Smooth muscle cell (in vitro differentiated cells): ENCODE results near the gene STPG4. TPM values are rescaled to one million over a fixed set of nuclear protein-coding genes. Genes with fewer than 3 reads are reported as not detected.

ENCODE experiments used
- DNase-seq: peaks from one replicate; lab custom pipeline; 2025; ENCODE audit not compliant: unreplicated experiment; lab: John Stamatoyannopoulos, UW
- H2AFZ ChIP-seq: fragments of 200-600 bp; sonication (generic); 2 replicates; pipeline ENCODE4 v1.6.0; 2016; ENCODE audit warnings: antibody characterized with exemption, low read depth, mild to moderate bottlenecking
- H3F3A ChIP-seq: fragments of 200-600 bp; sonication (generic); 2 replicates; pipeline ENCODE4 v1.6.0; 2017; ENCODE audit warnings: antibody characterized with exemption, low read depth
- H3K27ac ChIP-seq: fragments of 200-600 bp; sonication (generic); 2 replicates; pipeline ENCODE4 v1.5.1; 2016; ENCODE audit warnings: low read depth, mild to moderate bottlenecking
- H3K27me3 ChIP-seq: fragments of 200-600 bp; sonication (generic); 2 replicates; pipeline ENCODE4 v1.6.1; 2016; ENCODE audit warnings: low read depth, mild to moderate bottlenecking
- H3K36me3 ChIP-seq: fragments of 200-600 bp; sonication (generic); 2 replicates; pipeline ENCODE4 v1.5.1; 2016; ENCODE audit warnings: low read depth
- H3K4me1 ChIP-seq: fragments of 200-600 bp; sonication (generic); 2 replicates; pipeline ENCODE4 v1.5.1; 2016; ENCODE audit warnings: low read depth
- H3K4me2 ChIP-seq: fragments of 200-600 bp; sonication (generic); 2 replicates; pipeline ENCODE4 v1.6.0; 2016; ENCODE audit warnings: mild to moderate bottlenecking
- H3K4me3 ChIP-seq: fragments of 200-600 bp; sonication (generic); 2 replicates; pipeline ENCODE4 v1.5.1; 2016; ENCODE audit warnings: mild to moderate bottlenecking
- H3K79me2 ChIP-seq: fragments of 200-600 bp; sonication (generic); 2 replicates; pipeline ENCODE4 v1.6.0; 2016; ENCODE audit warnings: low read depth, mild to moderate bottlenecking
- H3K9ac ChIP-seq: fragments of 200-600 bp; sonication (generic); 2 replicates; pipeline ENCODE4 v1.6.0; 2016; ENCODE audit warnings: low read depth
- H3K9me3 ChIP-seq: fragments of 200-600 bp; sonication (generic); replicated peaks from 2 replicates; pipeline ENCODE4 v1.5.1; 2016; ENCODE audit warnings: low read depth
- H4K20me1 ChIP-seq: fragments of 200-600 bp; sonication (generic); 2 replicates; pipeline ENCODE4 v1.6.0; 2016; ENCODE audit warnings: low read depth
- WGBS: methylation state at CpG from one replicate; pipeline ENCODE4 v1.1.7; 2016; ENCODE audit warnings: low lambda C conversion rate; 5-methylcytosine and 5-hydroxymethylcytosine counted together
- polyA plus RNA-seq: library from polyadenylated mRNA; unstranded; fragments of >200 nt; fragmentation: Nextera tagmentation; extraction: Ambion mirVana; gene quantifications from 2 replicates; pipeline ENCODE4 v1.2.1, GENCODE V29; 2016
- total RNA-seq: library from RNA; depleted of rRNA; stranded (reverse); fragments of >200 nt; gene quantifications from 2 replicates; pipeline ENCODE4 v1.2.3, GENCODE V29; 2014
- TF ChIP-seq, protein P1 (sequence below): fragments of 200-600 bp; sonication (generic); IDR thresholded peaks from 2 replicates; pipeline ENCODE4 v1.5.1; 2017; ENCODE audit warnings: borderline replicate concordance, mild to moderate bottlenecking, antibody characterized with exemption; ENCODE audit not compliant: insufficient read depth, poor library complexity, severe bottlenecking

Gene STPG4
- total and polyA plus RNA-seq, 2 experiments from 2014 or later, result 0.54 TPM; not detected in 1

DNA sequence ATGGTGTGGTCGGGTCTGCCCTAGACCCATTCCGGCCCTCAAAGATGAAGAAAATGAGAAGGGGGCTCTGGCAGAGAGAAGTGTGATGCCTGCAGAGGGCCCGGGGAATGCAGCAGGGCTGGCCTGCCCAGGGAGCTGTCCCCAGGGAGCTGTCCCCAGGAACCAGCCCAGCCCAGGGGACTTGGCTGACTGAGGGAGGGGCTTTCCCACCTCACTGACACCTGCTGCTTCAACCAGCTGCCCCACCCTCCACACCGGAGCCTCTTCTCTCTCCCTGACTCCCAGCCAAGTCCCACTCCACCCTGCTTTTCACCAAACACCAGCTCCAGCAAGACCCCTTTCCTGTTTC, 111.2 kb downstream of the STPG4 start:
- no peaks in the 10 kb centered on the region for H4K20me1 ChIP-seq

DNA sequence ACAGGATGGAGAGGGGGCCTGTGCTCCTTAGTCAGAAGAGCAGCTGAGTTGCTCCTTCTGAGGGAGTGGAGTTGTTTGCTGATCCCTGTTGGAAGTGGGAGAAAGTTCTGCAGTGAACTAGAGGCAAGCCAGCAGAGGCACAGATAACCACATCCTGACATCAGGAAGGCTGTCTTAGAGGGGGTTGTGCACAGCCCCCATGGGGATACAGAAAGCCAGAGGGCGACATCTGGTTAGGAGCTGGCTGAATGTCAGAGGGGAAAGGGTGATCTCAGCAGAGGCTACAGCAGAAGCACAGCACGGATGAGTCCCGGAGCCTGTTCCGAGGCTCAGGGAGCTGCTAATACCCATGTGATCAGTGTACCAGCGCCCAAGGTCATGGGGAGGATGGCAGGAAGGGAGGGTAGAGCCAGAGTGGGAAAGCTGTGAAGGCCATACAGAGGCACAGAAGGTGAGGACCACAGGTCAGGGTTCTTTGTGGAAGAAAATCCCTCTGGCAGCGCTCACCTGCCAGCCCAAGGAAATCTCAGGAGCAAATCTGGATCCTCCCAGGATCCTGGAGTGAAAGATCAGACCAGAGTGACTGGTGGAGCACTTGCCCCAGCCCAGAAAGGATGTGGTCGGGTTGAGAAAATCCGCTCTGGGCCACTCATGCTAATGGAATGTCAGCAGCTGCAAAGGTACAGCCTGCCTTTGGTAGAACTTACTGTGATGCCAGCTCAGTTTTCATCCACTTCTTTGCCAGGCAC, 111.8 kb downstream of the STPG4 start:
- DNase-seq, result no peak
- H3K9me3 ChIP-seq, result no peaks in the 10 kb centered on the region
- H3K4me1 ChIP-seq, result peaks cover 15% of the 10 kb centered on the region
- H3K4me2 ChIP-seq, result peak overlapping the region; percentile 70
- H3K9ac ChIP-seq, result peak overlapping the region; percentile 49
- H3F3A ChIP-seq, result peaks cover 4% of the 10 kb centered on the region
- no peaks in the 10 kb centered on the region for H4K20me1 ChIP-seq
- no peaks in the 10 kb centered on the region for H3K79me2 ChIP-seq
- H2AFZ ChIP-seq, result no peak overlapping the region
- no peaks in the 10 kb centered on the region for H3K36me3 ChIP-seq
- no peaks in the 10 kb centered on the region for H3K27me3 ChIP-seq
- WGBS, result 13% methylated on average over 8 of the region's 8 CpGs
- TF ChIP-seq, protein P1, sequence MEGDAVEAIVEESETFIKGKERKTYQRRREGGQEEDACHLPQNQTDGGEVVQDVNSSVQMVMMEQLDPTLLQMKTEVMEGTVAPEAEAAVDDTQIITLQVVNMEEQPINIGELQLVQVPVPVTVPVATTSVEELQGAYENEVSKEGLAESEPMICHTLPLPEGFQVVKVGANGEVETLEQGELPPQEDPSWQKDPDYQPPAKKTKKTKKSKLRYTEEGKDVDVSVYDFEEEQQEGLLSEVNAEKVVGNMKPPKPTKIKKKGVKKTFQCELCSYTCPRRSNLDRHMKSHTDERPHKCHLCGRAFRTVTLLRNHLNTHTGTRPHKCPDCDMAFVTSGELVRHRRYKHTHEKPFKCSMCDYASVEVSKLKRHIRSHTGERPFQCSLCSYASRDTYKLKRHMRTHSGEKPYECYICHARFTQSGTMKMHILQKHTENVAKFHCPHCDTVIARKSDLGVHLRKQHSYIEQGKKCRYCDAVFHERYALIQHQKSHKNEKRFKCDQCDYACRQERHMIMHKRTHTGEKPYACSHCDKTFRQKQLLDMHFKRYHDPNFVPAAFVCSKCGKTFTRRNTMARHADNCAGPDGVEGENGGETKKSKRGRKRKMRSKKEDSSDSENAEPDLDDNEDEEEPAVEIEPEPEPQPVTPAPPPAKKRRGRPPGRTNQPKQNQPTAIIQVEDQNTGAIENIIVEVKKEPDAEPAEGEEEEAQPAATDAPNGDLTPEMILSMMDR, result no peak
- no peak overlapping the region for H3K4me3 ChIP-seq
- H3K27ac ChIP-seq, result peak overlapping the region; percentile 85

More for the DNA sequence above, 111.2 kb downstream of the STPG4 start:
- Histone ChIP-seq H3K27ac (peak overlapping the region; percentile 85), H3K4me2 (peak overlapping the region; percentile 70), H3K9ac (no peak overlapping the region), H3F3A (peaks cover 4% of the 10 kb centered on the region), H3K27me3 (no peaks in the 10 kb centered on the region), H3K79me2 (no peaks in the 10 kb centered on the region), H2AFZ (no peak overlapping the region), H3K36me3 (no peaks in the 10 kb centered on the region), H3K4me3 (no peak overlapping the region), H3K9me3 (no peaks in the 10 kb centered on the region), H3K4me1 (peaks cover 15% of the 10 kb centered on the region)
- 64% methylated on average over 4 of the region's 4 CpGs for WGBS
- no peak for DNase-seq
- TF ChIP-seq, protein P1, result no peak

DNA sequence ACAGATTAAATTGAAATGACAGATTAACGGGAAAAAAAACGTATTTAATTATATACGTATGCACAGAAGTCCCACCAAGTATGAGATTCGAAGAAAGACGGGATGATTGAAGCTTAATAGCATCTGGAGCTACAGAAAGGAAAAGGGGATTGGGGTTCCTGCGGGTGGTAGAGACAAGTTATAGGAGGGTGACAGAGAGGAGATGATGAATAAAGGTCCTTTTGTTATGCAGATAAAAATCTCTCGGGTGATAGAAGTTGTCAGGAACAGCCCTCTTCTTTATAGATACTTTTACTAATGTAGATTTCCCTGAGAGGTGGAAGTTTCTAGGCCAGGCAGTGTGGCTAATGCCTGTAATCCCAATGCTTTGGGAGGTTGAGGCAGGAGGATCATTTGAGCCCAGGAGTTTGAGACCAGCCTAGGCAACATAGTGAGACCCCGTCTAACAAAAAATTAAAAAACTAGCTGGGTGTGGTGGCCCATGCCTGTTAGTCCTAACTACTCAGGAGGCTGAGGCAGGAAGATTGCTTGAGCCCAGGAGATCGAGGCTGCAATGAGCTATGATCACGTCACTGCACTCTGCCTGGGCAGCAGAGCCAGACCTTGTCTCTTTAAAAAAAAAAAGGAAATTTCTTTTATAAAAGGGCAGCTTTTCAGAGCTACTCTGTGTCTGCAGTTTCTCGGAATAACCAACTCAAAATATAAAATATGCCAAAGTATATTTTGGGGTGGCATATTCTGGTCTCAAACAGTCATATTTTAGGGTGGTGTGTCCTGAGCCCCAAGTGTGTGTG, 113.0 kb downstream of the STPG4 start:
- TF ChIP-seq, protein P1, result no peak
- peak overlapping the region; percentile 70 for H3K4me2 ChIP-seq
- H3K9ac ChIP-seq, result peak overlapping the region; percentile 49
- no peaks in the 10 kb centered on the region for H3K36me3 ChIP-seq
- H3K27ac ChIP-seq, result peak overlapping the region; percentile 85
- 84% methylated on average over 11 of the region's 11 CpGs for WGBS
- H3K4me3 ChIP-seq, result no peak overlapping the region
- DNase-seq, result no peak
- peaks cover 15% of the 10 kb centered on the region for H3K4me1 ChIP-seq
- H3K9me3 ChIP-seq, result no peaks in the 10 kb centered on the region
- H4K20me1 ChIP-seq, result no peaks in the 10 kb centered on the region
- H3K79me2 ChIP-seq, result no peaks in the 10 kb centered on the region
- peaks cover 4% of the 10 kb centered on the region for H3F3A ChIP-seq
- no peaks in the 10 kb centered on the region for H3K27me3 ChIP-seq
- H2AFZ ChIP-seq, result no peak overlapping the region
